ENCODE data around the gene ABHD17C.
"Not testable (repeated sequence)": the region's sequence is repeated elsewhere in the genome, so short reads cannot be mapped to it uniquely, and the experiment has no call there.

Gene ABHD17C

DNA sequence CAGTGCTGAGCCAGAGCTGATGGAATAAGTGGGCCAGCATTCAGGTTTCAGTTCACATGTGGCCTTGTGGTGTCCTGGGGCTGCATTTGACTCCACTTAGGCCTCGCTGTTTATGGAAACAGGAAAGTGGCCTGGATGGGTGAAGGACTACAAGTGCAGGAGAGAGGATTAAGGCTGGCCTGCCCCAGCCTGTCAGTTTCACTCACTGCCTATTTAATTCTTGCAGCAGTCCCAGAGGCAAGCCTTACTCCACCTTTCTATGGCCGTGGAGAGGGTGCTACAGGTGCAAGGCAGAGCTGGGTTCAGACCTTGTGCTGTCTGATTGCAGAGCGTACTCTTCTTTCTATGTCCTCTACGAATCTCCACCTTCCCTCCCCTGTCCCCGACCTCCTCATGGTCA is 37.7 kb downstream of the ABHD17C start:
- peak; percentile 32 for DNase-seq

DNA sequence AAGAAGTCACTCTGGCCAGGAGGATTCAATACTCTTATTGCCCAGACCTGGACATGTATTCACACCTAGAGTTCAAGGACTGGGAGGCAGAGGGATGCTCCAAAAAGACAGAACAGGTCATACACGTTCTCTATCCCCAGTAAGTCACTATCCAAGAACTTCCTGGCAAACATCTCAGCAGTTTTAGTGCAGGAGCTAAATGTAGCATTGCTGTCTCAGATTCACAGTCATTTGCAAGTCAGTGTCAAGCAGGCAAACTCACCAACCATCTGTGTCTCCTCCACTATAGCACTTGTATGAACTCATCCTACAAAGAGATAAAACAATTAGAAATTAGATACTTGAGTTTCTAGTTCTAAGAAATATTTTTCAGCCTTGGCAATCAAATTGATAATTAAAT is 38.4 kb downstream of the ABHD17C start:
- no peak for DNase-seq

DNA sequence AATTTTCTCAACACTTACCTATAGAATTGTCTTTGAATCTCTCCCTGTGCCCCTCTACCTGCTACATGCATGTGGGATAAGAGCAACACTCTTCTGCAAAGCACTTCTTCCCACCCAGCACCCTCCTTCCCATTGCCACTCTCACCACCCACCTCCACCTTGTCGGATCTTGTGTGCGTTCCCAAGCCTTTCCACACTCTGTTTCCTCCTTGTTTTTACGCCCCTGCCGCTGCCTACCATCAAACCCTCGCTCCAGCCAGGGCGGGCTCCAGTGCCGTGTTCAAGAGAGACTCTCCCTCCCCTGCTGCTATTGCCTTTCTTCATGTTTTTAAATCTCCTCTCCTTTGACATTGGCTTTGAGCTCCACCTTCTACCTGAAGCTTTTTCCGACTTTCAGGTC is 40.2 kb downstream of the ABHD17C start:
- DNase-seq = no peak

DNA sequence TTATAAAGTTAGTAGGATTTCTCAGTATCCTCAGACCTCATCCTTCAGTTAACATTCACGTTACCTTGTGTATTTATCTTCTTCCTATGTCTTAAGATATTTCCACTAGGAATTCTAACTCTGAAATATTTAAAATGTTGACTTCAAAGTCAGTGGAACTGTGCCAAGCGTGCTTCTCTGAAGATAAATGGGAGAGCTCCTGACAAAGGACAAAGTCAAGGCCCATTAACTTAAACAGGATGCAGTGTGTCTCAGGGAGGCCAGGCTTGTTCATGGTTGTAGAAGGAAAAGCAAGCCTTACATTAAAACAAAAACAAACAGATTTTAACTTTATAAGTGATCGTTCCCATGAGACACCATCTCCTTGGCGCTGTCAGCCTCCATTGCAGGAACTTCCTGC is 41.5 kb downstream of the ABHD17C start:
- peak; percentile 34 for DNase-seq

DNA sequence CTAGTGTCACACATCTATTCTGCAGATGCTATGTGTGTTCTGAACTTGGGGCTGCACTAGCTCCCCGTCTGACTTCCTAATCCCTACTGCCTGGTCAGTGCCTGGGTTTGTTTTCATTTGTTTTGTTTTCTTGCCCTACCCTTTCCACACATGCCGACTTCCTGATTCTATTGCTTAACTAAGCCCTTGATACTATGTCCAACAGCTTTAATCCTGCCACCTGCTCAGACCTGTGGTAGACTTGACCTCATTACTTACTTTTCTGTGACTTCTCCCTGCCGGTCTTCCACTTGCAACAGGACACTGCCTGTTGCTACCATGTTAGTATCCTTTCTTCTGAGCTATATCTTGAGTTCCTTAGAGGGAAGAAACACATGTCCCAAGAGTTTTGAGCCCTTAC is 44.8 kb downstream of the ABHD17C start:
- no peak for DNase-seq

DNA sequence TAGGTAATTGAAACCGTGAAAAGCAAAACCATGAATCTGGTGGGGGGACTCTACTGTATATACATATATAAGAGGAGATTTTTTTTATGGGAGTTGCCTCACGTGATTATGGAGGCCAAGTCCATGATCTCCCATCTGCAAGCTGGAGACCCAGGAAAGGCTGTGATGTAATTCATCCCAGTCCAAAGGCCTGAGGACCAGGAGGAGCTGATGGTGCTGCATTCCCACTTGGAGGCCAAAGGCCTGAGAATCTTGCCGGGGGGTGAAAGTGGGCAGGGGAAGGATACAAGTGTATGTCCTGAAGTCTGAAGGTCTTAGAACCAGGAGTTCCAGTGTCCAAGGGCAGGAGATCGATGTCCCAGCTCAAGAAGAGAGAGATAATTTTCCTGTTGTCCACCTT is 47.0 kb downstream of the ABHD17C start:
- DNase-seq = no peak

DNA sequence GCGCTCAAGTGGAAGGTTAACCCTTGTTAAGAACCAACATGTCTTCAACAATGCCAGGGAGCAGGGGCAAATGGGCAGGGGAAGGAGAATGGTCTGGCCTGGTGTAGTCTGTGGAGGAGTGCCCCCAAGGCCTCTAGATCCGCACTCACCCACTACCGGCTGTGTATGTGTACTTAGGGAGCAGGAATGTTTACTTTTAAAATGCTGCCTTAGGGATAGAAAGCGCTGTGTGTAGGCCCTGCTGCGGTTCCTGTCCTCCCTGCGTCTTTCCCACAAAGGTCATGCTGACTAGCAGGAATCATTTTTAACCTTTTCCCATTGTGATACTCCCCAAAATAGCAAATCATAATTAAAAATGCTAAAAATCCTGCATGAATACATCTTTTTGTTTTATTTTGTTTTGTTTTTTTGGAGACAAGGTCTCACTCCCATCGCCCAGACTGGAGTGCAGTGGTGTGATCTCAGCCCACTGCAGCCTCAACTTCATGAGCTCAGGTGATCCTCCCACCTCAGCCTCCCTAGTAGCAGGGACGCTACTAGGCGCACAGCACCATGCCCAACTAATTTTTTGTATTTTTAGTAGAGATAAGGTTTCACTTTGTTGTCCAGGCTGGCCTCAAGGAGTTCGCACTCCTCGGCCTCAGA is 48.2 kb downstream of the ABHD17C start:
- peak; percentile 18 for DNase-seq

DNA sequence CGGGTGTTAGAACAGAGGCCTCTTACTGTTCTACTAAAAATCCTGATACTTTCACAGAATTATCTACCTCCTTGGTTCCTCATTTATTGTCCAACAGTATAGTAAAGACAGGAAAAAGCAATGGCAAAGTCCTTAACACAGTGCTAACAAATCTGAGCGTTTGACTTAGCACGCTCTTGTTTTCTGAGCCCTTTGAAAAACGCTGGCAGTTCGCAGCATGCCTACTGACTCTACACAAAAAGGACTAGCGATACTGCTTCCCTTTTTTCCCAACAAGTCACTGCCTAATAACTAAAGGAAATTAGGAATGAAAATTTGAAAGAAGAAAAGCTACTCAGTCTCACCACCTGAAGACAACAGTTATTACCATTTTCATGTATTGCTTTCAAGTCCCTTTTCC is 49.3 kb downstream of the ABHD17C start:
- DNase-seq = no peak

DNA sequence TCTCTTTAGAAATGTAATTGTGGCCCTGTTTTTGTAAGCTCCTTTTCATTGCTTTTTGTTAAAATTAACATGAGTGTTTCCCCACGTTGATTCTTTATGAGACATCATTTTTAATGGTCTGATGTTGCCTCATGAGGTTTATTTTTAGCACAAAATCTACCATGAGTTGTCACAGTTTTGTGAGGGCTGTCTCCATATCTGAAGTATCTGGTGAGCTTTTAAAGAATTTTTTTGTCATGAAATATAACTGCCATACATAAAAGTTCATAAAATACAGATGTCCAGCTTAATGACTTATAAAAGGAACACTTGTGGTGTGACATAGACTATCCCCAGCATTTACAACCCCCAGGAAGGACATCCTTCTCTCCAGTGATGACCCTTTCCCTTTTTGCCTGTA is 49.7 kb downstream of the ABHD17C start:
- no peak for DNase-seq

DNA sequence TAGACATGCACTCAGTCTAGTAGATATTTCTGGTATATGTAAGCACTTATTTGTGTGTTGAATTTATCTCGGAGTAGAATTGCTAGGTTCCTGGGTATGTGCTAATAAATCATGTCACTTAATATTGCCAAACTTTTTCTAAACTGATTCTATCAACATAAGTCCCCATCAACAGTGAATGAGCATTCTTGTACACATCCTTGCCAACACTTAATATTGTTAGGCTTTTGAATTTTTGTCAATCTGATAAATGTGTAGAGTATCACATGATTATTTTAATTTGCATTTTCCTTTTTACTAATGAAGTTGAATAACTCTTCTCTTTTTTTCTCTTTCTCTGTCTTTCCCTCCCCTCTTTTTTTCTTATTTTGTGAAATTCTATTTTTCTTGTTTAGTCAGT is 50.8 kb downstream of the ABHD17C start:
- DNase-seq = no peak

DNA sequence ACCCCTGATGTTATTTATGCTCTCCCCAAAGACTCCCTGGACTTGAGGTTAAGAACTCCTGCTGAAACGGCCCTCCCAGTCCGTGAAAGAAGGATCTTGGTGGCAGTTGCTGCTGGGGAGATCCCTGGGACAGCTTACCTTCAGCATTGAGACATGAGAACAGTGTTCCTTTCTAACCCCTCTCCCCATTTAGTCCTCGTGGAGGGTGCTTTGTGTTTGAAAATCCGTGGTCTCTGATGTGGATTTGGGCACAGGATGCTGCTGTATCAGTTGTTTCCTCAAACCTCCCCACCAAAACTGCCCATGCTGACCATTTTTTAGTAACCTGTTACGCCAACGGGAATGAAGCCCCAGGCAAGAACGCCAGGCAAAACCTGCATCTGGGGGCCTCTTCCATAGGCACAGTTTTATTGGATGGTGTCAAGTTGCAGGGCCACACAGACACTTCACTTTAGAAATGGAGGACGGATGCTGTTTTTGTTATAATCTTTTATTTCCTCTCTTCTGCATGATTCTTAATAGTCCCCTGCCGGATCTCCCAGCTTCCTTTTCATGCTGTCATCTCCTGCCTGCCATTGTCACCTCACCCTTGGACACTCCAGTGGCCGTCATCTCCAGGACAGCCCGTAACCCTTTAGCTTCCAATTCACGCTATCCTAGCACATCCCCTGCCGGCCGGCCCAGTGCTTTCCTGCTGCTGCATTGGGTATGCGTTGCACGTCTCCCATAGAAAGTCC is 52.4 kb downstream of the ABHD17C start:
- DNase-seq = peak; percentile 51

DNA sequence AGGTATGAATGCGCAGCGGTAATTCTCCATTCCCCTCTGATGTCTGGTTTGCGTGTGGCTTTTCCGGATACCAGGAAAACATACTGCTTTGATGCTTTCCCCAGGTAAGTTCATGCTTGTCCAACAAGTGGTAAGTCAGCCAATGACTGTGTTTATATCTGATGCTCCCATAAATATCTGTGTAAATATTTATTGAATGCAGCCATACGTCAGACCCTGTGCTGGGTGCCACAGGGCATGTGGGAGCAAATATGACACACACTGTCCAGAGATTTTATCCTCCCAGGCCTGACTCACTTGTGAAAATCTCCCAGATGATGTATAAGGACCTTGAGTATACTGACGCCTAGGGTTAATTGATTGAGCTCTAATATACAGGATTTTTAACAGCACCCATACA is 54.5 kb downstream of the ABHD17C start:
- no peak for DNase-seq

DNA sequence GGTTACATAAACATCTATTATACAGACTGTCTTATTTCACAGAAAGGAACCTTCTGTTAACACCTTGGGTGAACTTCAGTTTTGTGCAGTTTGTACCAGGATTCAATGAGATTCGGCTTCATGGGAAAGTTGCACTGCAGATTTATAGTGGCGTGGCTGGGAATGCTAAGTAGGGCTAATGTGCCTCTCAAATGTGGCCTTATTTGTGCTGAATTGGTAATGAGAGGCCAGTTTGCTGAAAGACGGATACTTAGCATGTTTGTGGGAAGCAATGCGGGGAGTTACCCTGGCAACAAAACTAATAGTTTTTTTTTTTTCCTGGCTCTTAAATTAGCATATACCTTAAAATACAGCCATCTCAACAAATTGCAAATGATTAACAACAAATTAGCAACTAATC is 55.5 kb downstream of the ABHD17C start:
- no peak for DNase-seq

DNA sequence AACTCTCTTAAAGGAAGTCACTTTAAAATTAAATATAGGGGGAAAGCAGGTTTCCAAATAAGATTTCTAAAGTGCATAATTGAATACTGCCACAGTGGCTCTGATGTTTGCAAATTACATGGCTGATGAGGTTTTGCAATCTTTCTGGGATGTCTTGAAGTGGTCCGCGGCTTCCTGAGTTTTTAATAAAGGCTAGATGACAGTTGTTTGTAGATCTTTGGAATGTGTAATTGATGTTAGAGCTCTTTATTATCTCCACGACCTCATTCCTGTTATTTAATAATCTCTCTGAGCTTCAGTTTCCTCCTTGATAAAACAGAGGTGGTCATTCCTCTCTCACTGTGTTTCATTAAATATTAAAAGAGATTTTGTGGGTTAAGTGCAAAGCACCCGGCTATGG is 57.1 kb downstream of the ABHD17C start:
- DNase-seq = no peak

DNA sequence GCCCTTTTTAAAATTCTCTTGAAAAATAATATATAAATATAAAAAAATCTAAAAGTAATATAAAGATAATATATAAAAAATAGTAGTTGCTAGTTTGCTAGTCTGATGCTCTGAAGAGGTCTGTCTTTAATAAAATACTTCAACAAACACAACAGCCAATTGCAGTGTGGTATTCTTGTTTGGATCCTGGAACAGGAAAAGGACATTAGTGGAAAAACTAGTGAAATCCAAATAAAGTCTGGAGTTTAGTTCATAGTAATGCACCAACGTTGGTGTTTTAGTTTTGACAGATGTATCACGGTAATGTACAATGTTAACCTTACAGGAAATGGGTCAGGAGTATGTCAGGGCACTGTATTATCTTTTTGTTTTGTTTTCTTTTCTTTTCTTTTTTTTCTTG is 58.1 kb downstream of the ABHD17C start:
- DNase-seq = no peak

DNA sequence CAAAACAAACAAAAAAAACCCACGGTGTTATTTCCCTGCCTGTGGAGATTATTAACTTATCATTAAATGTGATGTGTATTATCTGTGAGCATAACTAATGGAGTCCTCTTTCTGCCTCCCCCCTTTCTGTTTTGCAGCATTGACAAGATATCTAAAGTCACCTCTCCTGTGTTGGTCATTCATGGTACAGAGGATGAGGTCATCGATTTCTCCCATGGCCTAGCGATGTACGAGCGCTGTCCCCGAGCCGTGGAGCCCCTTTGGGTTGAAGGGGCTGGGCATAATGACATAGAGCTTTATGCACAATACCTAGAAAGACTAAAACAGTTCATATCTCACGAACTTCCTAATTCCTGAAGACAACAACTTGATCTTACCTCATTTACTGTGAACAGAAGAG is 58.9 kb downstream of the ABHD17C start:
- no peak for DNase-seq

DNA sequence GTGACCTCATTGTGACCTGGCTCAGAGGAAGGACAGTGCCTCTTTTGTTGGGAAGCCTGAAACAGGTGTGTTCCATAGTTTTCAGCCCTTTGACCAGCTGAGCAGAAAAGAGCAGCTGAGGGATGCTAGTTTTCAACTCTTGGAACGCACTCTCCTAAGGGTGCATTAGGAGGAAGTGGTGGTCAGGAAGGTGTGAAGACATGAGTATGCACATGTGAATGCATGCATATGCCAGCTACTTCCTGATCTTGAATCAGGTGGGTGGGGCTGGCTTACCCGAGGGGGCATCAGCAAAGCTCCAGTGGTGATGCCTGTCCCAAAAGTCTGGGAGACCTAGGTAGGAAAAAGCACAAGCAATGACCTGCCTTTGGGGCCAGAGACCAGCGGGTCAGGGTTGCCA is 60.8 kb downstream of the ABHD17C start:
- no peak for DNase-seq

DNA sequence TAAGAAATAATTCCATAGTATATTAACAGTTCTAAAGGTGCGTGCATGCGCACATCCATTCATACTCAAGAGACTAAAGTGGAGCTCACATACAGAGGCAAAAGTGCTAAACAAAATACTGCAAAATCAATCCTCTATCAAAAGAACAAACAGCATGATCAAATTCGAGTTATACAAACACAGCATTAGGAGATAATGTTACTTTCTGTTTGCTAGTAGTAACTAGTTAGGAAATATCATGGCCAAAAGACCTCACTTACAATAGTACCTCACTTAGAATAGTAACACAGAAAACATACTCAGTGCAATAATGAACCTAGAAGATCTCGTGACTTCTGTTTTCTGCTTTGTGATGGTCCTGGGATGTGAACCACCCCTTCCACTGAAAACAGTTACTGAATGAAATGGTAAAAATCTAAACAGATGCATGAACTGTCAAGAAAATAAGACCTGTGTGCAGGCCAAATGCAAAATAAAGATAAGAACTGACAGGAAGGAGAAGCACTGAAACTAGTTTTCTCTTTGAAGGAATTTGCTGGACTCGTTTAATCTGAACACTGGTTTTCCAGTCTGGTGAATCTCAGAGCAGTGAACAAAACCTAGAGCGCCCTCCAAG is 63.1 kb downstream of the ABHD17C start:
- no peak for DNase-seq

DNA sequence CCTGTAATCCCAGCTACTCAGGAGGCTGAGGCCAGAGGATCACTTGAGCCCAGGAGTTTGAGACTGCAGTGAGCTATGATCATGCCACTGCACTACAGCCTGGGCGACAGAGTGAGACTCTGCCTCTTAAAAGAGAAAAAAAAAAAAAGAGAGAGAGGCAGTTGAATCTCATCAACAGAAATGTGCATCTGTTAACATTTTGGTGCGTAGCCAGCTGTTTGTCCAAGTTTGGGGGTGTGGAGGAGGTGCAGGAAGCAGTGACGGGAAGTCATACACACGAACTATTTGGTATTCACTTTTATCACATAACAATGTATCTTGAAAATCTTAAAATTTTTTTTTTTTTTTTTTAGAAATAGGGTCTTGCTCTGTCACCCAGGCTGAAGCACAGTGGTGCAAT is 65.8 kb downstream of the ABHD17C start:
- DNase-seq = no peak

DNA sequence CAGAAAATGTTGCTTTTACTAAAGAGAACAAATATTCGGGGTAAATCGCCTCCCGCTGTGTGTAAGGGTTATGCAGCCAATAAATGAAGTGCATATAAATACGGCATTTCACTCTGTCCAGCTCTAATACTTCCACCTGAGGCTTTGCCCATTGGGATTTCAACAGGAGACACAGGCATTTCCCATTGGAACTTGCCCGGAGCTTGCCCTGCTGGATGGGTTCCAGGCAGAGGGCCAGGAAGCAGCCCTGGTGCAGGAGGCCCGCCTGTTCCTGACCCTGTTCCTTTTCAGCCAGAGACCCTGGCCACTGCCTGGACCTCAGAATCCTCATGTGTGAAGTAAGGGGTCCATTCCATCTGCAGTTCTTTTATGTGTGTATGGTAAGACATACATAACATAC is 66.6 kb downstream of the ABHD17C start:
- no peak for DNase-seq

DNA sequence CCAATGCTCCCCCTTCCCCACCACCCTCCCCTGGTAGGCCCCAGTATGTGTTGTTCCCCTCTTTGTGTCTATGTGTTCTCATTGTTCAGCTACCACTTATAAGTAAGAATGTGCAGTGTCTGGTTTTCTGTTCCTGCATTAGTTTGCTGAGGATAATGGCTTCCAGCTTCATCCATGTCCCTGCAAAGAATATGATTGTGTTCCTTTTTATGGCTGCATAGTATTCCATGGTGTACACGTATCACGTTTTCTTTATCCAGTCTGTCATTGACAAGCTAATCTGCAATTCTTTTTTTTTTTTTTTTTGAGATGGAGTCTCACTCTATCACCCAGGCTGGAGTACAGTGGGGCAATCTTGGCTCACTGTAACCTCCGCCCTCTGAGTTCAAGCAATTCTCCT is 68.1 kb downstream of the ABHD17C start:
- not testable (repeated sequence) for DNase-seq

DNA sequence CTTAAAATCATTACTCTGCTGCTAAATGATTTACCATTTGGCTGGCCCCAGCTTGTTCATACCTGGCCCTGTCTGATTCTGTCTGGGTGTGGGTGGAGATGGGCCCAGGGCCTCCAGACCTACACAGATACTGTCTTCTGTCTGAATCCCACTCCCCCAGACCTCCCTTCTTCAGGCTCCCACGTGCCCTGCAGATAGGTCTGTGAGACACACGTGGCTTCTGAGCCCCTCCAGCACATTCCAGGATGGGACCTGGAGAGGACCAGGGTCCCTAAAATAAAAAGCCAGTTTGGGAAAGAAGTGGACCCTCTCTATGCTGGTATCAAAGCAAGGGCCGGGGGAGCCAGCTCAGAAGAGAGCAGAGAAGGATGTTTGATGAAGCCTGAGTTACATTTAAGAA is 69.4 kb downstream of the ABHD17C start:
- no peak for DNase-seq

DNA sequence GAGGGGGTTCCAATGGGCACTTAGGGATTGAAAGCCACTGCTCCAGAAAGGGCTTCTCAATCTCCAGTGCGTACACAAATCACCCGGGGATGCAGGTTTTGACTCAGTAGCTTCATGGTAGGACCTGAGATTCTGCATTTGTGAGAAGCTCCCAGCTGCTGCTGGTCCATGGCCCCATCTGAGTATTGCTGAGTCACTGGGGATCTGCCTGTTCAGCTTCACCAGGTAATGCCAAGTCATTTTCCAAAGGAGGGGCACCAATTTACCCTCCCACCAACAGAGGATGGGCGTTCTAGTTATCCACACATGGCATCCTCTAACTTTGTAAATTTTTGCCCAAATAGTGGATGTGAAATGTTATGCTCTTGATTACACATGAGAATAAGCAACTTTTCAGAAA is 71.2 kb downstream of the ABHD17C start:
- no peak for DNase-seq

DNA sequence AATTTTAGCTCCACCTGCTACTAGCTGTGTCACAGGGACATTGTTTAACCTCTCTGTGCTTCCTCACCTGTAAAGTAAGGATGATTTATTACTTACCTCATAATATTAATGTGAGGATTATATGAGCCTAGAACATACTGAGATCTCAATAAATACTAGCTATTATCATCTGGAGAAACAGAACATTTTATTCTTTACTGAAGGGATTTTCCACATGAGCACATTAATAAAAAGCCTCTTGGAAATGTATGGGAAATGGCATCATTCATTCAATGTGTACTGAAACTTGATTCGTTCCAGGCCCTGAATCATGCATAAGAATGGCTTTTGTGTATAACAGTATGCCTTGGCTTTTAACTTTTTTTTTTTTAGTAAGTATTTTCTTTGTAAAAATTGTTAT is 73.0 kb downstream of the ABHD17C start:
- no peak for DNase-seq

All from NCI-H510A treated with DMSO at 0.1 percent for 48 hours (cell line).